Mammary epithelial cell (primary cell): Measurements from ENCODE around the gene CCP110.

Source experiments
- EZH2 ChIP-seq: IDR thresholded peaks from 2 replicates; pipeline ENCODE4 v1.6.1; 2012; ENCODE audit warnings: low read length, inconsistent platforms, borderline replicate concordance
- TF ChIP-seq, protein P1 (sequence below), 2 donors: IDR thresholded peaks in 1 of 2; conservative IDR thresholded peaks in 1 of 2; 2 replicates each; pipeline ENCODE4 v1.5.1; 2011 to 2012; ENCODE audit warnings: inconsistent platforms in 2 of 2, low read length in 2 of 2, mild to moderate bottlenecking in 2 of 2, control low read depth in 1 of 2, low read depth in 1 of 2; ENCODE audit not compliant: insufficient read depth in 1 of 2; ENCODE audit errors: extremely low read depth in 1 of 2

GRCh38 chr16:19528666-19529065 lies 4.9 kb downstream of the CCP110 start:
- TF ChIP-seq, protein P1, sequence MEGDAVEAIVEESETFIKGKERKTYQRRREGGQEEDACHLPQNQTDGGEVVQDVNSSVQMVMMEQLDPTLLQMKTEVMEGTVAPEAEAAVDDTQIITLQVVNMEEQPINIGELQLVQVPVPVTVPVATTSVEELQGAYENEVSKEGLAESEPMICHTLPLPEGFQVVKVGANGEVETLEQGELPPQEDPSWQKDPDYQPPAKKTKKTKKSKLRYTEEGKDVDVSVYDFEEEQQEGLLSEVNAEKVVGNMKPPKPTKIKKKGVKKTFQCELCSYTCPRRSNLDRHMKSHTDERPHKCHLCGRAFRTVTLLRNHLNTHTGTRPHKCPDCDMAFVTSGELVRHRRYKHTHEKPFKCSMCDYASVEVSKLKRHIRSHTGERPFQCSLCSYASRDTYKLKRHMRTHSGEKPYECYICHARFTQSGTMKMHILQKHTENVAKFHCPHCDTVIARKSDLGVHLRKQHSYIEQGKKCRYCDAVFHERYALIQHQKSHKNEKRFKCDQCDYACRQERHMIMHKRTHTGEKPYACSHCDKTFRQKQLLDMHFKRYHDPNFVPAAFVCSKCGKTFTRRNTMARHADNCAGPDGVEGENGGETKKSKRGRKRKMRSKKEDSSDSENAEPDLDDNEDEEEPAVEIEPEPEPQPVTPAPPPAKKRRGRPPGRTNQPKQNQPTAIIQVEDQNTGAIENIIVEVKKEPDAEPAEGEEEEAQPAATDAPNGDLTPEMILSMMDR (conservative IDR thresholded peaks at IDR 0.05 in 1 of 2, IDR thresholded peaks at IDR 0.05 in 1 of 2; ENCODE audit: extremely low read depth in 1 of 2, insufficient read depth in 1 of 2, low read depth in 1 of 2, low read length in 2 of 2) = no peak
- TF ChIP-seq EZH2 = no peak
